Amniotic stem cell (primary cell): ENCODE results near the gene RECQL5.
"Not testable (repeated sequence)": the region's sequence is repeated elsewhere in the genome, so short reads cannot be mapped to it uniquely, and the experiment has no call there.

ENCODE experiments used
- DNase-seq: peaks from one replicate; lab custom pipeline; 2025; lab: John Stamatoyannopoulos, UW

The RECQL5 gene

DNA sequence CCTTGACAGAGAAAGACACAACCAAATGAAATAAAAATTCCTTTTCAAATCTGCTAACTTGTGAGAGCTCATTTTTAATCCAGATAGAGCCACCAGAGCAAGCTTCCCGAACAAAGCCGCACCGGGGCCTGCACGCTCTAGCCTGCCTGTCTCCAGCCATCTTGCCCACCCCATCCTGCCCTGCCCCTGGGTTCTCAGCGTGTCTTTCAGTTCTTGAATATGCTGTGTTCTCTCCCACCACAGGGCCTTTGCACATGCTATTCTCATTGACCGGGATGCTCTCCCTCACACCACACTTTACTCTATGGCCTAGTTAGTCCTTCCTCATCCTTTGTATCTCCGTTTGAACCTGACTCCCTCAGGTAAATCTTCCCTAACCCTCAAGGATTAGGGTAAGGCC lies 19.0 kb downstream of the RECQL5 start:
- no peak for DNase-seq

- DNase-seq: no peak
Observed at GRCh38 chr17:75647061-75647460, 19.9 kb downstream of the RECQL5 start.

- DNase-seq: no peak
Observed at GRCh38 chr17:75646638-75646992, 20.3 kb downstream of the RECQL5 start.

GRCh38 chr17:75645889-75646637 lies 20.9 kb downstream of the RECQL5 start:
- DNase-seq: no peak

- no peak for DNase-seq
Observed at GRCh38 chr17:75645501-75645888, 21.5 kb downstream of the RECQL5 start.

DNA sequence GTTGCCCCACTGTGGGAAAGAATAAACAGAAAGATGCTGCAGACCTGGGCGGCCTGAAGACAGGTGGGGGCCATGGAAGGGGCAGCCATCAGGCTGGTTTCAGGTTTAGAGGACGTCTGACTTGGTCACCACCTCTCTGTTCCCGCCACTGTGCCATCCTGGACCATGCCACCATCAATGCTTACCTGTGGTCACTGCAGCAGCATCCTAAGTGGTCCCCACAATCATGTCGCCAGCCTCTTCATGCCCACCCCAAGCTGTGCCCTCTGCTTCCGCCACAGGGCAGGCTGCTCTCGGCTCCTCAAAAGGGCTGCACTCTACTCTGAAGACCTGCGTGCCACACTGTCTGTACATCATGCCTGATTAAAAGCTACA lies 23.3 kb downstream of the RECQL5 start:
- no peak for DNase-seq

GRCh38 chr17:75642784-75643642 lies 23.9 kb downstream of the RECQL5 start:
- no peak for DNase-seq

- DNase-seq: no peak
Observed at GRCh38 chr17:75642182-75642783, 24.7 kb downstream of the RECQL5 start.

GRCh38 chr17:75641343-75641742 lies 25.6 kb downstream of the RECQL5 start:
- no peak for DNase-seq

DNA sequence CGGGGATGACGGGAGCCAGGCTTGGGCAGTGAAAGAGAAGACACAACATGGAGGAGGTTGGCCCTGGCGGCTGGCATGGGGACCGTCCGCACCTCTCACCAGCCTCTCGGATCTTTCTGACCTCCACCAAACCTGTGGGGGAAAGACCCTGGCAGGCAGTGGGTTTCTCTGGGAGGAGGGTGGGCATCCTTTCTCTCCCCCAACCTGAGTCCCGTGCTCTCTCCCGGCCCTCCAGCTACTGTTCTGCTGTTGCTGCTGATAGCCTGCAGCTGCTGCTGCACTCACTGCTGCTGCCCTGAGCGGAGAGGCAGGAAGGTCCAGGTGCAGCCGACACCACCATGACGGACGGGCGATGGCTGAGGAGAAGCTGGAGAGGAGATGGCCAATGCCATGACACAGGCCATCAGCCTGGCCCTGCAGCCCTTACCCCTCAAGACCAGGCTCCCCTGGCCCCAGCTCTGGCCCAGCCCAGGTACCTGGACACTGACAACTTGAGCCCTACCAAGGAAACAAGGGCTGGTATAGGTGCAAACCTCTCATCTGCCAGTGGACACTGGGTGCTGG lies 26.3 kb downstream of the RECQL5 start:
- DNase-seq: no peak

GRCh38 chr17:75639771-75640555 lies 27.0 kb downstream of the RECQL5 start:
- no peak for DNase-seq

- DNase-seq: no peak
Observed at GRCh38 chr17:75639327-75639726, 27.6 kb downstream of the RECQL5 start.

DNA sequence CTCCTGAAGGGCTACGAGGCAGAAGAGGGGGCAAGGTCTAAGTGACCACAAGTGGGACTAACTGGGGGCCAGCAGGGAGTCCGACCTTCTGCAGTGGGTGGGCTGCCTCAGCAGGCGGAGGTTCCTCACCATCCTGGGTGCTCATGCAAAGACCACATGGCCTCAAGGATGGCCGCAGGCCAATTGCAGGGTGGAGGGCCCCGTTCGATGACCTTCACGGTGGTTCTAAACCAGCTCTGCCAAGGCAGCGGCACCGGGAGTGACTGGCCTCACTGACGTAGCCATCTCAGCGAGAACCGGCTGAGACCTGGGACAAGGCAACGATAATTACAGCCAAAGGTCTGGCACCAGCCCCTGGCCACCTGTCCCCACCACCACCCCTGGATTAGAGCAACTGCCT lies 28.1 kb downstream of the RECQL5 start:
- DNase-seq: no peak

DNA sequence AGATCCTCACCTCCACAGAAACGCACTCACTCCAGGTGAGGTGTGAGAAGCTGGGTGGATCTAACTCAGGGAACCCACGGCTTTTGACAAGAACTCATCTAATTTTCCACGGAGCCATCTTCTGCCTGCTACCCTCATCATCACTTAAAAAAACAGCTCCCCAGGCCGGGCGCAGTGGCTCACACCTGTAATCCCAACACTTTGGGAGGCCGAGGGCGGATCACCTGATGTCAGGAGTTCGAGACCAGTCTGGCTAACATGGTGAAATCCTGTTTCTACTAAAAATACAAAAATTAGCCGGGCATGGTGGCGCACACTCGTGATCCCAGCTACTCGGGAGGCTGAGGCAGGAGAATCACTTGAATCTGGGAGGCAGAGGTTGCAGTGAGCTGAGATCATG lies 28.9 kb downstream of the RECQL5 start:
- not testable (repeated sequence) for DNase-seq

GRCh38 chr17:75637551-75637950 lies 29.4 kb downstream of the RECQL5 start:
- DNase-seq: no peak

DNA sequence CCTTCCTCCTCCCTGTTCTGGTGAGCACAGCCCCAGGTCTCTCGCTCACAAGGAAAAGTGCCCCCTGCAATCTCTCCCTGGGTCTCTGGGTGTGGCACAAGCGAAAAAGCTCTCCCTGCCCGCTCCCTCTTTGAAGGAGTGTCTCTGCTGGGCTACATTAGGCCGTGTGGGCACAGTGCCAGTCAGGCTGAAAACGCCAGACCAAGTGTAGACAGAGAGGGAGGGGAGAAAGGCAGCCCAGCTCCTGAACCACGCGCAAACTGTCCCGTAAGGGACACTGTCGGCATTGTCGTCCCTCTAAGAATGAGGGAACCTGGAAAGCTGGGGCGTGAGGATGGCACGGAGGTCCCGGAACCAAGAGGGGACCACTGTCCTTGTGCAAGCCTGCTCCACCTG lies 29.8 kb downstream of the RECQL5 start:
- no peak for DNase-seq

GRCh38 chr17:75636381-75637142 lies 30.4 kb downstream of the RECQL5 start:
- DNase-seq: no peak

- DNase-seq: no peak
Observed at GRCh38 chr17:75635610-75636202, 31.2 kb downstream of the RECQL5 start.

GRCh38 chr17:75634754-75635609 lies 32.0 kb downstream of the RECQL5 start:
- no peak for DNase-seq

GRCh38 chr17:75634376-75634740 lies 32.6 kb downstream of the RECQL5 start:
- no peak for DNase-seq
